Measurements from ENCODE around the gene OR2L2. TPM values are rescaled to one million over a fixed set of nuclear protein-coding genes. Genes with fewer than 3 reads are reported as not detected.
"Not testable (repeated sequence)": the region's sequence is repeated elsewhere in the genome, so short reads cannot be mapped to it uniquely, and the experiment has no call there.

Gene OR2L2
- total RNA-seq, 1 donor from 2014 or later = 0.07 TPM

GRCh38 chr1:248083864-248084263, 54.0 kb downstream of the OR2L2 start:
- H3K27ac Mint-ChIP-seq; H3K4me1 Mint-ChIP-seq; H3K9me3 Mint-ChIP-seq; intact Hi-C loops (cut with micrococcal nuclease); H3K4me3 Mint-ChIP-seq; DNase-seq; H3K36me3 Mint-ChIP-seq (ENCODE audit: low read depth); H3K27me3 Mint-ChIP-seq: not testable (repeated sequence)

Other genes starting within 250 kb of the OR2L2 start
- not detected in 2 replicates for gene OR14A16, start 206.0 kb upstream of the OR2L2 start, total RNA-seq
- gene OR11L1, start 188.2 kb upstream of the OR2L2 start, total RNA-seq = not detected in 2 replicates
- 0.23 and 0.24 TPM in 2 replicates for gene TRIM58, start 172.9 kb upstream of the OR2L2 start, total RNA-seq
- 0.21 TPM in 1 of 2 replicates, not detected in the other for gene OR2W3, start 134.5 kb upstream of the OR2L2 start, total RNA-seq
- gene OR2T8, start 109.8 kb upstream of the OR2L2 start, total RNA-seq = not detected in 2 replicates
- not detected in 2 replicates for gene OR2AJ1, start 105.2 kb upstream of the OR2L2 start, total RNA-seq
- not detected in 2 replicates for gene OR2L8, start 81.2 kb upstream of the OR2L2 start, total RNA-seq
- not detected in 2 replicates for gene OR2AK2, start 64.8 kb upstream of the OR2L2 start, total RNA-seq
- not detected in 2 replicates for gene OR2L5, start 16.4 kb upstream of the OR2L2 start, total RNA-seq
- gene OR2L3, start 16.8 kb downstream of the OR2L2 start, total RNA-seq = not detected in 2 replicates
- gene OR2L13, start 65.1 kb downstream of the OR2L2 start, total RNA-seq = not detected in 2 replicates
- gene OR2M5, start 115.1 kb downstream of the OR2L2 start, total RNA-seq = not detected in 2 replicates
- gene OR2M2, start 144.8 kb downstream of the OR2L2 start, total RNA-seq = not detected in 2 replicates
- not detected in 2 replicates for gene OR2M3, start 167.2 kb downstream of the OR2L2 start, total RNA-seq
- not detected in 2 replicates for gene OR2M4, start 201.3 kb downstream of the OR2L2 start, total RNA-seq
- not detected in 2 replicates for gene OR2T33, start 247.9 kb downstream of the OR2L2 start, total RNA-seq